ENCODE measurements around the gene FAF2.

- TF ChIP-seq, protein P1, sequence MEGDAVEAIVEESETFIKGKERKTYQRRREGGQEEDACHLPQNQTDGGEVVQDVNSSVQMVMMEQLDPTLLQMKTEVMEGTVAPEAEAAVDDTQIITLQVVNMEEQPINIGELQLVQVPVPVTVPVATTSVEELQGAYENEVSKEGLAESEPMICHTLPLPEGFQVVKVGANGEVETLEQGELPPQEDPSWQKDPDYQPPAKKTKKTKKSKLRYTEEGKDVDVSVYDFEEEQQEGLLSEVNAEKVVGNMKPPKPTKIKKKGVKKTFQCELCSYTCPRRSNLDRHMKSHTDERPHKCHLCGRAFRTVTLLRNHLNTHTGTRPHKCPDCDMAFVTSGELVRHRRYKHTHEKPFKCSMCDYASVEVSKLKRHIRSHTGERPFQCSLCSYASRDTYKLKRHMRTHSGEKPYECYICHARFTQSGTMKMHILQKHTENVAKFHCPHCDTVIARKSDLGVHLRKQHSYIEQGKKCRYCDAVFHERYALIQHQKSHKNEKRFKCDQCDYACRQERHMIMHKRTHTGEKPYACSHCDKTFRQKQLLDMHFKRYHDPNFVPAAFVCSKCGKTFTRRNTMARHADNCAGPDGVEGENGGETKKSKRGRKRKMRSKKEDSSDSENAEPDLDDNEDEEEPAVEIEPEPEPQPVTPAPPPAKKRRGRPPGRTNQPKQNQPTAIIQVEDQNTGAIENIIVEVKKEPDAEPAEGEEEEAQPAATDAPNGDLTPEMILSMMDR (conservative IDR thresholded peaks at IDR 0.05; ENCODE audit: low read depth, low read length): no peak
- no peak for TF ChIP-seq EZH2 (IDR thresholded peaks at IDR 0.05; ENCODE audit: borderline replicate concordance, low read depth, low read length, poor library complexity, severe bottlenecking)
Observed at GRCh38 chr5:176454724-176455394, 6.7 kb downstream of the FAF2 start.

Data from A673 (cell line).